Measurements from ENCODE around the gene KCNH4. TPM values are rescaled to one million over a fixed set of nuclear protein-coding genes. Genes with fewer than 3 reads are reported as not detected.

KCNH4 gene
- total RNA-seq, 1 donor, result 0.27 TPM

Other genes with a start within 250 kb of the KCNH4 start
- 38.5 TPM for gene CNP, start 214.3 kb downstream of the KCNH4 start, total RNA-seq
- gene DNAJC7, start 163.7 kb downstream of the KCNH4 start, total RNA-seq, result 46.3 TPM
- 40.9 TPM for gene NKIRAS2, start 161.1 kb downstream of the KCNH4 start, total RNA-seq
- gene C17orf113, start 130.5 kb downstream of the KCNH4 start, total RNA-seq, result 12.9 TPM
- gene ZNF385C, start 82.7 kb downstream of the KCNH4 start, total RNA-seq, result 1.9 TPM
- gene DHX58, start 68.4 kb downstream of the KCNH4 start, total RNA-seq, result 47.4 TPM
- gene KAT2A, start 59.8 kb downstream of the KCNH4 start, total RNA-seq, result 24.8 TPM
- gene HSPB9, start 58.3 kb downstream of the KCNH4 start, total RNA-seq, result not detected
- gene RAB5C, start 26.2 kb downstream of the KCNH4 start, total RNA-seq, result 98.6 TPM
- not detected for gene HCRT, start 4.3 kb upstream of the KCNH4 start, total RNA-seq
- 52.5 TPM for gene GHDC, start 13.4 kb upstream of the KCNH4 start, total RNA-seq
- gene STAT5B, start 95.2 kb upstream of the KCNH4 start, total RNA-seq, result 135 TPM
- gene STAT5A, start 107.4 kb upstream of the KCNH4 start, total RNA-seq, result 603 TPM
- gene STAT3, start 207.3 kb upstream of the KCNH4 start, total RNA-seq, result 137 TPM
- 95.1 TPM for gene CAVIN1, start 242.1 kb upstream of the KCNH4 start, total RNA-seq

All from hematopoietic multipotent progenitor cell (in vitro differentiated cells).